Body of pancreas (tissue), 4 donors: ENCODE results near the gene KLHL7. TPM values are rescaled to one million over a fixed set of nuclear protein-coding genes. Genes with fewer than 3 reads are reported as not detected.

Experiments
- ATAC-seq: fragments of 150-250 bp; one replicate; pipeline ENCODE4 v1.9.1; 2016
- DNase-seq, 4 donors: peaks; one replicate each; pipeline ENCODE4 v3.0.0-alpha.2; 2019
- H3K27ac ChIP-seq, 4 donors: fragments of 200-600 bp; sonication (generic); 1 replicate in 3 of 4; 2 replicates in 1 of 4; pipeline versions ENCODE4 v1.5.1 to v1.6.1; 2016 to 2019; ENCODE audit warnings: mild to moderate bottlenecking in 1 of 4, mixed read lengths in 1 of 4, moderate library complexity in 1 of 4
- H3K27me3 ChIP-seq, 2 donors: fragments of 200-600 bp; sonication (generic); one replicate each; pipeline ENCODE4 v1.6.0; 2016; ENCODE audit warnings: mild to moderate bottlenecking in 1 of 2
- H3K36me3 ChIP-seq, 2 donors: fragments of 200-600 bp; sonication (generic); replicated peaks in 1 of 2; 2 replicates each; pipeline ENCODE4 v1.5.1; 2016; ENCODE audit warnings: low read depth in 2 of 2; ENCODE audit not compliant: insufficient read depth in 1 of 2
- H3K4me1 ChIP-seq: fragments of 200-600 bp; sonication (generic); one replicate; pipeline ENCODE4 v1.6.0; 2016
- H3K4me3 ChIP-seq, 2 donors: fragments of 200-600 bp; sonication (generic); 1 replicate in 1 of 2; 2 replicates in 1 of 2; pipeline ENCODE4 v1.5.1; 2016 to 2019
- H3K9me3 ChIP-seq, 3 donors: fragments of 200-600 bp; sonication (generic); 1 replicate in 2 of 3; 2 replicates in 1 of 3; pipeline ENCODE4 v1.5.1; 2016
- CTCF ChIP-seq, 7 experiments: fragments of 450-650 bp in 4 of 7; fragments of 200-600 bp in 3 of 7; sonication (generic) in 3 of 7; IDR thresholded peaks; one replicate each; pipeline ENCODE4 v1.5.1; 2016 to 2019; ENCODE audit warnings: antibody characterized with exemption in 7 of 7
- POLR2A ChIP-seq, 3 donors: fragments of 450-650 bp; IDR thresholded peaks; one replicate each; pipeline ENCODE4 v1.6.1; 2016; ENCODE audit warnings: antibody characterized with exemption in 3 of 3, mild to moderate bottlenecking in 2 of 3
- WGBS, 2 donors: methylation state at CpG; one replicate each; pipeline ENCODE4 v1.1.5; 2017; 5-methylcytosine and 5-hydroxymethylcytosine counted together
- intact Hi-C: fragments of 100-400 bp; cut with DNase I; formaldehyde crosslinking; loops from one replicate; pipeline ENCODE4 v1.15.1; 2023
- total RNA-seq, 2 donors: library from RNA; depleted of rRNA; stranded (reverse); fragments of >200 nt; gene quantifications; one replicate each; pipeline ENCODE4 v1.1.0, GENCODE V29; 2016

Gene KLHL7
- total RNA-seq, 2 donors from 2014 or later = 18.2 to 65.3 TPM

GRCh38 chr7:23165316-23165715 lies 59.7 kb downstream of the KLHL7 start:
- intact Hi-C loops = no loop called here
- Histone ChIP-seq H3K9me3 (no peaks in the 10 kb centered on the region), H3K4me1 (no peaks in the 10 kb centered on the region), H3K27me3 (no peaks in the 10 kb centered on the region), H3K27ac (no peak overlapping the region), H3K36me3 (no peaks in the 10 kb centered on the region), H3K4me3 (no peak overlapping the region)
- ATAC-seq = no peak
- 93 to 95% methylated on average over 1 of the region's 1 CpG for WGBS, 2 donors
- DNase-seq = no peak
- TF ChIP-seq CTCF (IDR thresholded peaks at IDR 0.05) = no peak
- TF ChIP-seq POLR2A (IDR thresholded peaks at IDR 0.05) = no peak

GRCh38 chr7:23167691-23168090 lies 62.1 kb downstream of the KLHL7 start:
- no peak overlapping the region for H3K27ac ChIP-seq
- H3K36me3 ChIP-seq = no peaks in the 10 kb centered on the region
- no peaks in the 10 kb centered on the region for H3K4me1 ChIP-seq
- no peaks in the 10 kb centered on the region for H3K9me3 ChIP-seq
- intact Hi-C loops = no loop called here
- H3K27me3 ChIP-seq = no peaks in the 10 kb centered on the region
- WGBS, 2 donors = 86 to 89% methylated on average over 5 of the region's 5 CpGs
- no peak for ATAC-seq
- TF ChIP-seq POLR2A (IDR thresholded peaks at IDR 0.05) = no peak
- TF ChIP-seq CTCF (IDR thresholded peaks at IDR 0.05) = no peak
- DNase-seq = no peak
- H3K4me3 ChIP-seq = no peak overlapping the region

- ATAC-seq (no peak), DNase-seq (no peak)
- intact Hi-C loops = no loop called here
- no peaks in the 10 kb centered on the region for H3K4me1 ChIP-seq
- H3K4me3 ChIP-seq = no peak overlapping the region
- no peak for TF ChIP-seq POLR2A (IDR thresholded peaks at IDR 0.05)
- H3K36me3 ChIP-seq = no peaks in the 10 kb centered on the region
- H3K27ac ChIP-seq = no peak overlapping the region
- 89 to 90% methylated on average over 8 of the region's 8 CpGs for WGBS, 2 donors
- no peaks in the 10 kb centered on the region for H3K9me3 ChIP-seq
- H3K27me3 ChIP-seq = no peaks in the 10 kb centered on the region
These were observed 62.7 kb downstream of the KLHL7 start for GRCh38 chr7:23168111-23168885.

GRCh38 chr7:23175938-23176337 lies 70.4 kb downstream of the KLHL7 start:
- no peak for TF ChIP-seq CTCF (IDR thresholded peaks at IDR 0.05)
- no peak for TF ChIP-seq POLR2A (IDR thresholded peaks at IDR 0.05)
- H3K9me3 ChIP-seq = no peaks in the 10 kb centered on the region
- H3K27me3 ChIP-seq = no peaks in the 10 kb centered on the region
- no peaks in the 10 kb centered on the region for H3K36me3 ChIP-seq
- no peak overlapping the region for H3K27ac ChIP-seq
- WGBS, 2 donors = 74 to 98% methylated on average over 2 of the region's 2 CpGs
- no peaks in the 10 kb centered on the region for H3K4me1 ChIP-seq
- DNase-seq (peak in 1 of 4 donors; percentile 4), ATAC-seq (no peak)
- H3K4me3 ChIP-seq = no peak overlapping the region
- intact Hi-C loops = loop anchor here (5.0 kb wide), 1 partner anchor 74 kb away; no protein-coding TSS in a partner anchor

GRCh38 chr7:23181684-23182553 lies 76.3 kb downstream of the KLHL7 start, which contains the start of gene NUP42:
Gene NUP42, plus strand, starts transcription at chr7:23182048. Its CDS starts 38 bp downstream, at chr7:23182086.
- 0 to 1% methylated on average over 15 to 63 of the region's 63 CpGs for WGBS, 2 donors
- Histone ChIP-seq H3K36me3 (no peaks in the 10 kb centered on the region), H3K27me3 (no peaks in the 10 kb centered on the region), H3K4me3 (peak within 1 kb of the TSS; percentile 85 to 99), H3K27ac (peak within 1 kb of the TSS; percentile 81 to 95 (median 90)), H3K4me1 (peaks cover 26% of the 10 kb centered on the region), H3K9me3 (no peaks in the 10 kb centered on the region)
- peak; percentile 99 for ATAC-seq
- intact Hi-C loops = no loop called here
- DNase-seq = peak; percentile 95 to 97 (median 96)
- TF ChIP-seq POLR2A (IDR thresholded peaks at IDR 0.05) (peak; percentile 57 to 86 (median 84)), CTCF (IDR thresholded peaks at IDR 0.05) (no peak)
